Measurements from ENCODE around the gene CPS1. TPM values are rescaled to one million over a fixed set of nuclear protein-coding genes. Genes with fewer than 3 reads are reported as not detected.

CPS1 gene
- total RNA-seq, 1 donor from 2014 or later, result 4.9 TPM

- H3K4me3 ChIP-seq, result no peak overlapping the region
- H3K36me3 ChIP-seq, result no peaks in the 10 kb centered on the region
- H3K4me1 ChIP-seq, result no peaks in the 10 kb centered on the region
- no peak overlapping the region for H3K27ac ChIP-seq (replicated peaks)
- TF ChIP-seq CTCF (IDR thresholded peaks at IDR 0.05; ENCODE audit: borderline replicate concordance), result no peak
- H3K27me3 ChIP-seq (ENCODE audit: low read depth), result no peaks in the 10 kb centered on the region
- intact Hi-C loops (cut with micrococcal nuclease), result no loop called here
- DNase-seq, result no peak
- H3K9me3 ChIP-seq (replicated peaks), result no peaks in the 10 kb centered on the region
Observed at GRCh38 chr2:210539578-210540416, 16.6 kb upstream of the CPS1 start.

GRCh38 chr2:210540471-210540870 is 15.9 kb upstream of the CPS1 start:
- no peaks in the 10 kb centered on the region for H3K4me1 ChIP-seq
- no peak overlapping the region for H3K4me3 ChIP-seq
- H3K27ac ChIP-seq (replicated peaks), result no peak overlapping the region
- no peaks in the 10 kb centered on the region for H3K36me3 ChIP-seq
- no peaks in the 10 kb centered on the region for H3K27me3 ChIP-seq (ENCODE audit: low read depth)
- intact Hi-C loops (cut with micrococcal nuclease), result no loop called here
- no peak for DNase-seq
- H3K9me3 ChIP-seq (replicated peaks), result no peaks in the 10 kb centered on the region
- no peak for TF ChIP-seq CTCF (IDR thresholded peaks at IDR 0.05; ENCODE audit: borderline replicate concordance)

- Histone ChIP-seq H3K9me3 (replicated peaks) (no peaks in the 10 kb centered on the region), H3K27me3 (ENCODE audit: low read depth) (no peaks in the 10 kb centered on the region), H3K4me1 (no peaks in the 10 kb centered on the region), H3K4me3 (no peak overlapping the region), H3K36me3 (no peaks in the 10 kb centered on the region), H3K27ac (replicated peaks) (no peak overlapping the region)
- DNase-seq, result no peak
- no peak for TF ChIP-seq CTCF (IDR thresholded peaks at IDR 0.05; ENCODE audit: borderline replicate concordance)
- intact Hi-C loops (cut with micrococcal nuclease), result no loop called here
Observed at GRCh38 chr2:210540900-210541289, 15.5 kb upstream of the CPS1 start.

- no peaks in the 10 kb centered on the region for H3K36me3 ChIP-seq
- H3K27ac ChIP-seq (replicated peaks), result no peak overlapping the region
- no peaks in the 10 kb centered on the region for H3K27me3 ChIP-seq (ENCODE audit: low read depth)
- no peaks in the 10 kb centered on the region for H3K4me1 ChIP-seq
- no peak overlapping the region for H3K4me3 ChIP-seq
- intact Hi-C loops (cut with micrococcal nuclease), result no loop called here
- TF ChIP-seq CTCF (IDR thresholded peaks at IDR 0.05; ENCODE audit: borderline replicate concordance), result no peak
- no peak for DNase-seq
- H3K9me3 ChIP-seq (replicated peaks), result no peaks in the 10 kb centered on the region
Observed at GRCh38 chr2:210541290-210541902, 15.0 kb upstream of the CPS1 start.

- no peaks in the 10 kb centered on the region for H3K4me1 ChIP-seq
- no peak overlapping the region for H3K27ac ChIP-seq (replicated peaks)
- H3K4me3 ChIP-seq, result no peak overlapping the region
- no peak for TF ChIP-seq CTCF (IDR thresholded peaks at IDR 0.05; ENCODE audit: borderline replicate concordance)
- no peaks in the 10 kb centered on the region for H3K27me3 ChIP-seq (ENCODE audit: low read depth)
- intact Hi-C loops (cut with micrococcal nuclease), result no loop called here
- H3K36me3 ChIP-seq, result no peaks in the 10 kb centered on the region
- no peak for DNase-seq
- H3K9me3 ChIP-seq (replicated peaks), result no peaks in the 10 kb centered on the region
Observed at GRCh38 chr2:210544007-210544590, 12.3 kb upstream of the CPS1 start.

All from left ventricle myocardium inferior (tissue), 1 donor.